Esophagus squamous epithelium (tissue), 4 donors: Measurements from ENCODE around the gene ADK.

Experiments
- POLR2A ChIP-seq, 4 donors: fragments of 450-650 bp; IDR thresholded peaks; one replicate each; pipeline ENCODE4 v1.6.1; 2017; ENCODE audit warnings: antibody characterized with exemption in 4 of 4, mild to moderate bottlenecking in 4 of 4, moderate library complexity in 3 of 4
- TF ChIP-seq, protein P1 (sequence below), 6 experiments: fragments of 450-650 bp in 4 of 6; fragments of 200-600 bp in 2 of 6; sonication (generic) in 2 of 6; IDR thresholded peaks; one replicate each; pipeline ENCODE4 v1.5.1; 2016 to 2019; ENCODE audit warnings: antibody characterized with exemption in 6 of 6, mild to moderate bottlenecking in 4 of 6, moderate library complexity in 4 of 6

DNA sequence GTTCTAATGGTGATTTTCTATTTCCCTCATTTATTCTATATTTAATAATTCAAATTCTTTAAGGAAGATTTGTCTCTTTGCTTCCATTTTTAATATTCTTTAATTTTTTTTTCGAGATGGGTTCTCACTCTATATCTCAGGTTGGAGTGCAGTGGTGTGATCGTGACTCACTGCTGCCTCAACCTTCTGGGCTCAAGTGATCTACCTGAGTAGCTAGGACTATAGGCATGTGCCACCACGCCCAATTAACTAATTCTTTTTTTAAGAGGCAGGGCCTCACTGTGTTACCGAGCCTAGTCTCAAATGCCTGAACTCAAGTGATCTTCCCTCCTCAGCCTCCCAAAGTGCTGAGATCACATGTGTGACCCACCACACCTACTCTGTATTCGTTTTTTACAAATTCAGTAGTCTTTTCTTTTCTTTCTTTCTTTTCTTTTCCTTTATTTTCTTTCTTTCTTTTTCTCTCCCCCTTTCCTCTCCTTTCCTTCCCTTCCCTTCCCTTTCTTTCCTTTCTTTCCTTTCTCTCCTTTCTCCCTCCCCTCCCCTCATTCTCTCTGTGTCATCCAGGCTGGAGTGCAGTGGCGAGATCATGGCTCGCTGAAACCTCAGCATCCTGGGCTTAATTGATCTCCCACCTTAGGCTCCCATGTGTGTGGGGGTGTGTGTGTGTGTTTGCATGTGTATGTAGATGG, 323.1 kb downstream of the ADK start:
- TF ChIP-seq, protein P1, sequence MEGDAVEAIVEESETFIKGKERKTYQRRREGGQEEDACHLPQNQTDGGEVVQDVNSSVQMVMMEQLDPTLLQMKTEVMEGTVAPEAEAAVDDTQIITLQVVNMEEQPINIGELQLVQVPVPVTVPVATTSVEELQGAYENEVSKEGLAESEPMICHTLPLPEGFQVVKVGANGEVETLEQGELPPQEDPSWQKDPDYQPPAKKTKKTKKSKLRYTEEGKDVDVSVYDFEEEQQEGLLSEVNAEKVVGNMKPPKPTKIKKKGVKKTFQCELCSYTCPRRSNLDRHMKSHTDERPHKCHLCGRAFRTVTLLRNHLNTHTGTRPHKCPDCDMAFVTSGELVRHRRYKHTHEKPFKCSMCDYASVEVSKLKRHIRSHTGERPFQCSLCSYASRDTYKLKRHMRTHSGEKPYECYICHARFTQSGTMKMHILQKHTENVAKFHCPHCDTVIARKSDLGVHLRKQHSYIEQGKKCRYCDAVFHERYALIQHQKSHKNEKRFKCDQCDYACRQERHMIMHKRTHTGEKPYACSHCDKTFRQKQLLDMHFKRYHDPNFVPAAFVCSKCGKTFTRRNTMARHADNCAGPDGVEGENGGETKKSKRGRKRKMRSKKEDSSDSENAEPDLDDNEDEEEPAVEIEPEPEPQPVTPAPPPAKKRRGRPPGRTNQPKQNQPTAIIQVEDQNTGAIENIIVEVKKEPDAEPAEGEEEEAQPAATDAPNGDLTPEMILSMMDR (IDR thresholded peaks at IDR 0.05) = no peak
- no peak for TF ChIP-seq POLR2A (IDR thresholded peaks at IDR 0.05)
